KMS-11 (cell line): ENCODE measurements around the gene SMG6.
A peak's percentile ranks its signal among the peaks of the same experiment; 100 is the strongest.

Experiments used
- H2AFZ ChIP-seq: fragments of 200-600 bp; sonication (generic); 2 replicates; pipeline ENCODE4 v1.6.1; 2016; ENCODE audit warnings: antibody characterized with exemption, mixed run types, low read depth
- H3K27ac ChIP-seq: fragments of 200-600 bp; sonication (generic); 2 replicates; pipeline ENCODE4 v1.6.1; 2016; ENCODE audit warnings: mild to moderate bottlenecking, mixed run types
- H3K27me3 ChIP-seq: fragments of 200-600 bp; sonication (generic); 2 replicates; pipeline ENCODE4 v1.6.1; 2017; ENCODE audit warnings: mild to moderate bottlenecking, low read depth, mixed run types, moderate library complexity; ENCODE audit not compliant: insufficient read depth
- H3K36me3 ChIP-seq: fragments of 200-600 bp; sonication (generic); 2 replicates; pipeline ENCODE4 v1.6.1; 2017; ENCODE audit warnings: mild to moderate bottlenecking, mixed run types; ENCODE audit not compliant: insufficient read depth
- H3K4me1 ChIP-seq: fragments of 200-600 bp; sonication (generic); 2 replicates; pipeline ENCODE4 v1.6.1; 2016; ENCODE audit warnings: mild to moderate bottlenecking, low read depth, mixed run types; ENCODE audit not compliant: poor library complexity, severe bottlenecking
- H3K4me2 ChIP-seq: fragments of 200-600 bp; sonication (generic); 2 replicates; pipeline ENCODE4 v1.7.0; 2016; ENCODE audit warnings: mild to moderate bottlenecking, mixed run types
- H3K4me3 ChIP-seq: fragments of 200-600 bp; sonication (generic); IDR thresholded peaks from 2 replicates; pipeline ENCODE4 v1.6.1; 2017; ENCODE audit warnings: low read depth, low read length, mixed read lengths; ENCODE audit not compliant: insufficient read depth
- H3K79me2 ChIP-seq: fragments of 200-600 bp; sonication (generic); 2 replicates; pipeline ENCODE4 v1.6.1; 2016; ENCODE audit warnings: low read depth, mixed run types; ENCODE audit not compliant: insufficient read depth
- H3K9ac ChIP-seq: fragments of 200-600 bp; sonication (generic); 2 replicates; pipeline ENCODE4 v1.6.1; 2016; ENCODE audit warnings: mild to moderate bottlenecking, mixed run types
- H4K20me1 ChIP-seq: fragments of 200-600 bp; sonication (generic); 2 replicates; pipeline ENCODE4 v1.6.1; 2016; ENCODE audit warnings: mild to moderate bottlenecking, mixed run types; ENCODE audit not compliant: insufficient read depth
- CTCF ChIP-seq: fragments of 200-600 bp; sonication (generic); conservative IDR thresholded peaks from 2 replicates; pipeline ENCODE4 v1.6.1; 2017; ENCODE audit warnings: low read depth, mild to moderate bottlenecking, antibody characterized with exemption, low read length, moderate library complexity, mixed read lengths

SMG6 gene

GRCh38 chr17:2264067-2264860 lies 39.3 kb downstream of the SMG6 start:
- H3K4me1 ChIP-seq: peaks cover 92% of the 10 kb centered on the region
- no peaks in the 10 kb centered on the region for H4K20me1 ChIP-seq
- H3K9ac ChIP-seq: no peak overlapping the region
- H3K36me3 ChIP-seq: no peaks in the 10 kb centered on the region
- peak overlapping the region; percentile 21; the same call in 1 of the 2 replicates for H3K4me2 ChIP-seq
- no peaks in the 10 kb centered on the region for H3K79me2 ChIP-seq
- TF ChIP-seq CTCF: no peak
- no peak overlapping the region for H3K4me3 ChIP-seq
- H2AFZ ChIP-seq: no peak overlapping the region
- H3K27ac ChIP-seq: no peak overlapping the region; the same call in 1 of the 2 replicates
- H3K27me3 ChIP-seq: no peaks in the 10 kb centered on the region

GRCh38 chr17:2263183-2264066 lies 40.2 kb downstream of the SMG6 start:
- Histone ChIP-seq H3K4me1 (peaks cover 100% of the 10 kb centered on the region), H3K4me3 (no peak overlapping the region), H3K36me3 (no peaks in the 10 kb centered on the region), H3K79me2 (no peaks in the 10 kb centered on the region), H2AFZ (no peak overlapping the region), H3K4me2 (no peak overlapping the region; the same call in 1 of the 2 replicates), H3K27me3 (no peaks in the 10 kb centered on the region), H3K27ac (no peak overlapping the region), H4K20me1 (no peaks in the 10 kb centered on the region), H3K9ac (no peak overlapping the region)
- no peak for TF ChIP-seq CTCF

DNA sequence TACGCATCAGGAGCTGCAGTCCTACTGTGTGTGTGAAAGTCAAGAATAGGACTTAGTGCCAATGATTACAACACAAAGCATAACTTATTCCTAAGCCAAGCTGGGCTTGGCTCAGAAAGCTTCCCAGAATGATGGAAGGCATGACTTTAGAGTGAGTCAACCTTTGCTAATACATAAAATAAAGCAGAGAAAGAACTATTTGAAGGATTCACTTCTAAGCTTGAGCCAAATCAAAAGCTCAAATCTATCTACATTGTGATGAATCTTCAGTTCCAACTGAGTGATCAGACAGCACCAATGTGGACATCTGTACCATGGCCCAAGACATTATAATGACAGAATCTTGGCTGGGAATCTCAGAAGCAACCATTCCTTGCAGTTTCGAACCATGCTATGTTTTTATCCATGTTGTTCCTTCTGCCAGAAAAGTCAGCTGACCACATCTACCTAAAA lies 41.4 kb downstream of the SMG6 start:
- Histone ChIP-seq H3K4me1 (peaks cover 96% of the 10 kb centered on the region), H3K9ac (no peak overlapping the region)

More for the DNA sequence above, 41.4 kb downstream of the SMG6 start:
- no peaks in the 10 kb centered on the region for H3K36me3 ChIP-seq
- no peaks in the 10 kb centered on the region for H4K20me1 ChIP-seq
- no peak overlapping the region for H3K4me2 ChIP-seq
- H3K4me3 ChIP-seq: no peak overlapping the region
- H3K27ac ChIP-seq: no peak overlapping the region
- no peak for TF ChIP-seq CTCF
- H2AFZ ChIP-seq: no peak overlapping the region
- no peaks in the 10 kb centered on the region for H3K27me3 ChIP-seq
- H3K79me2 ChIP-seq: no peaks in the 10 kb centered on the region
